ENCODE measurements around the gene BRAT1.

DNA sequence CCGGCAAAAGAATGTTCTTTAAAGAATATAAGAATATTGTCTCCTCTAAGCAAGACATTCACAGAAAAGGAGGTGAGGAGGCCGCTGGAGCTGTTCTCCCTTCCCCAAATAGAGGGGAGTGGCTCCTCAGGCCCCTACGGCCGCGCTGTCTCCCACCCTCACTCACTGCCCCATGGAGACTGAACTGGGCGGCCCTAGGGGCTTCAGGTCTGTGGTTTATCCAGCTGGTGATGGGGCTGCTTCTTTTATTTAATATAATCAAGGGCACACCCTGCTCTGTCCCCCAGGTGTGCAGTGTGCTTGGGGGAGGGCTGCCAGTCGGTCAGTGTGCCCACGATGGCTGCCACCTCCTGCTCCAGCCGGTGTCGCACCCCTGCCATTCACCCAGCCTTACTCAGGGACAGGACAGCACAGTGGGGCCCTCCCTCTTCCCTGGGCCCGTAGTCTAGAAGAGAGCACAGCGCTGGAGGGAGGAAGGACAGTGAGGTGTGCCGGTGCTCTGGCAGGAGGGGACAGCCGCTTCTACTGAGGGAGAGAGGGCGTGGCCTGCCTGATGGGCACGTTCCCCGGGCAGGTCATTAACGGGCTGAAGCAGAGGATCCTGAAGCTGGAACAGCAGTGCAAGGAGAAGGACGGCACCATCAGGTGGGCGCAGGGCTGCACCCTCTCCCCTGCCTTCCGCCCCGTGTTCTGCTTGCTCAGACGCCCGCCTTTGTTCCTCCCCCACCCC, 26.8 kb upstream of the BRAT1 start:
- no peak for TF ChIP-seq POLR2AphosphoS5 (IDR thresholded peaks at IDR 0.05; ENCODE audit: borderline replicate concordance, low read depth, low read length)
- TF ChIP-seq FOXP2 (optimal IDR thresholded peaks at IDR 0.05; ENCODE audit: control extremely low read depth, extremely low read length, insufficient read depth) = no peak
- TF ChIP-seq EZH2 (IDR thresholded peaks at IDR 0.05) = no peak
